GM23338 (cell line): ENCODE data around the gene DNAJA3.

Experiments
- CREB1 ChIP-seq: fragments of 250-450 bp; sonication (Bioruptor Pico); IDR thresholded peaks from 2 replicates; pipeline ENCODE4 v1.5.0; 2020; ENCODE audit warnings: low read depth, mild to moderate bottlenecking, moderate library complexity
- CTCF ChIP-seq, 2 experiments: fragments of 200-600 bp in 1 of 2; sonication (generic) in 1 of 2; conservative IDR thresholded peaks; 2 replicates each; pipeline versions ENCODE4 v1.5.1 to v1.6.1; 2016 to 2017; ENCODE audit warnings: antibody characterized with exemption in 2 of 2, low read depth in 2 of 2, mild to moderate bottlenecking in 2 of 2, moderate library complexity in 1 of 2
- ETS1 ChIP-seq: IDR thresholded peaks from 2 replicates; pipeline ENCODE4 v1.6.1; 2016; ENCODE audit warnings: antibody characterized with exemption
- EZH2 ChIP-seq: fragments of 200-600 bp; sonication (generic); IDR thresholded peaks from one replicate; pipeline ENCODE4 v1.8.0; 2017; ENCODE audit warnings: antibody characterized with exemption, mild to moderate bottlenecking, low read depth; ENCODE audit not compliant: unreplicated experiment
- EZH2phosphoT487 ChIP-seq: fragments of 200-600 bp; sonication (generic); IDR thresholded peaks from one replicate; pipeline ENCODE4 v1.8.1; 2018; ENCODE audit warnings: antibody characterized with exemption; ENCODE audit not compliant: unreplicated experiment
- JUNB ChIP-seq: IDR thresholded peaks from one replicate; pipeline ENCODE4 v1.6.1; 2016; ENCODE audit warnings: antibody characterized with exemption; ENCODE audit not compliant: unreplicated experiment
- NANOG ChIP-seq: IDR thresholded peaks from 2 replicates; pipeline ENCODE4 v1.6.1; 2016; ENCODE audit warnings: antibody characterized with exemption, borderline replicate concordance
- POLR2AphosphoS5 ChIP-seq: IDR thresholded peaks from 2 replicates; pipeline ENCODE4 v1.6.1; 2016; ENCODE audit warnings: antibody characterized with exemption, low read depth
- REST ChIP-seq: IDR thresholded peaks from one replicate; pipeline ENCODE4 v1.6.1; 2018; ENCODE audit warnings: antibody characterized with exemption; ENCODE audit not compliant: unreplicated experiment
- ZNF114 ChIP-seq: fragments of 250-450 bp; sonication (Bioruptor Pico); IDR thresholded peaks from 2 replicates; pipeline ENCODE4 v1.5.0; 2020; ENCODE audit warnings: mild to moderate bottlenecking, moderate library complexity
- ZNF331 ChIP-seq: fragments of 250-450 bp; sonication (Bioruptor Pico); IDR thresholded peaks from 2 replicates; pipeline ENCODE4 v1.5.0; 2020; ENCODE audit warnings: low read depth, mild to moderate bottlenecking, moderate library complexity

- TF ChIP-seq POLR2AphosphoS5 (no peak), EZH2 (no peak), CTCF (conservative IDR thresholded peaks at IDR 0.05; ENCODE audit: low read depth in 2 of 2) (no peak), EZH2phosphoT487 (no peak), ZNF114 (CRISPR knock-in tag) (no peak), ETS1 (no peak), NANOG (no peak), JUNB (no peak), REST (no peak), CREB1 (CRISPR knock-in tag) (no peak), ZNF331 (no peak)
These were observed 63.4 kb downstream of the DNAJA3 start for GRCh38 chr16:4489030-4489429.
